Stimulated activated CD4-positive, alpha-beta T cell treated with anti-CD3 and anti-CD28 coated beads, TNF-alpha, amount 100 ng/mL, for 48 hours (primary cell): ENCODE results near the gene MOK.

ENCODE experiments used
- DNase-seq, 3 donors: peaks; one replicate each; pipeline ENCODE4 v3.0.0-alpha.2; 2020; ENCODE audit warnings: low read depth in 3 of 3

The MOK gene

GRCh38 chr14:102225386-102225785 lies 79.6 kb downstream of the MOK start:
- DNase-seq: no peak

GRCh38 chr14:102223682-102224081 lies 81.3 kb downstream of the MOK start:
- no peak for DNase-seq

GRCh38 chr14:102222751-102223150 lies 82.2 kb downstream of the MOK start:
- DNase-seq: no peak

- DNase-seq: no peak
Measured at GRCh38 chr14:102222009-102222575, 82.9 kb downstream of the MOK start.

GRCh38 chr14:102221026-102221425 lies 83.9 kb downstream of the MOK start:
- no peak for DNase-seq

GRCh38 chr14:102220031-102220430 lies 84.9 kb downstream of the MOK start:
- DNase-seq: no peak

GRCh38 chr14:102219316-102219715 lies 85.6 kb downstream of the MOK start:
- DNase-seq: no peak

GRCh38 chr14:102218688-102219087 lies 86.3 kb downstream of the MOK start:
- no peak for DNase-seq

GRCh38 chr14:102217987-102218421 lies 87.0 kb downstream of the MOK start:
- DNase-seq: no peak

GRCh38 chr14:102217399-102217798 lies 87.6 kb downstream of the MOK start:
- no peak for DNase-seq

- DNase-seq: no peak
Measured at GRCh38 chr14:102215576-102216250, 89.3 kb downstream of the MOK start.

GRCh38 chr14:102215071-102215470 lies 89.9 kb downstream of the MOK start:
- no peak for DNase-seq

- DNase-seq: no peak
Measured at GRCh38 chr14:102213984-102214658, 90.8 kb downstream of the MOK start.

- no peak for DNase-seq
Measured at GRCh38 chr14:102213470-102213869, 91.5 kb downstream of the MOK start.

- no peak for DNase-seq
Measured at GRCh38 chr14:102212845-102213244, 92.1 kb downstream of the MOK start.

GRCh38 chr14:102212356-102212755 lies 92.6 kb downstream of the MOK start:
- no peak for DNase-seq

GRCh38 chr14:102211240-102211639 lies 93.7 kb downstream of the MOK start:
- no peak for DNase-seq

GRCh38 chr14:102210421-102211042 lies 94.4 kb downstream of the MOK start:
- no peak for DNase-seq

GRCh38 chr14:102209224-102209966 lies 95.6 kb downstream of the MOK start:
- DNase-seq: no peak

GRCh38 chr14:102208741-102209140 lies 96.2 kb downstream of the MOK start:
- DNase-seq: no peak

GRCh38 chr14:102207831-102208365 lies 97.1 kb downstream of the MOK start:
- no peak for DNase-seq

GRCh38 chr14:102206918-102207317 lies 98.0 kb downstream of the MOK start:
- DNase-seq: no peak
